Endometrium (tissue), 2 donors: ENCODE measurements around the gene DOCK10.
"Not testable (repeated sequence)": the region's sequence is repeated elsewhere in the genome, so short reads cannot be mapped to it uniquely, and the experiment has no call there.

Experiments
- FAIRE-seq: peaks from 2 replicates; lab custom pipeline; 2012; peaks lifted over from hg19 to GRCh38; lab: Jason Lieb, UNC
- donor health status: control.
- donor health status: control.

DOCK10 gene

GRCh38 chr2:224946895-224947294 lies 95.4 kb downstream of the DOCK10 start:
- no peak for FAIRE-seq

GRCh38 chr2:224944707-224945547 lies 97.3 kb downstream of the DOCK10 start:
- FAIRE-seq, result no peak

GRCh38 chr2:224943601-224944041 lies 98.6 kb downstream of the DOCK10 start:
- FAIRE-seq, result not testable (repeated sequence)

GRCh38 chr2:224941960-224942359 lies 100.3 kb downstream of the DOCK10 start:
- no peak for FAIRE-seq

GRCh38 chr2:224940618-224941017 lies 101.7 kb downstream of the DOCK10 start:
- FAIRE-seq, result no peak

GRCh38 chr2:224938651-224939182 lies 103.6 kb downstream of the DOCK10 start:
- no peak for FAIRE-seq

GRCh38 chr2:224937887-224938286 lies 104.4 kb downstream of the DOCK10 start:
- no peak for FAIRE-seq

- FAIRE-seq, result no peak
These were observed 107.6 kb downstream of the DOCK10 start for GRCh38 chr2:224934526-224935188.

GRCh38 chr2:224933431-224933830 lies 108.8 kb downstream of the DOCK10 start:
- FAIRE-seq, result no peak

- FAIRE-seq, result no peak
These were observed 109.7 kb downstream of the DOCK10 start for GRCh38 chr2:224932522-224932921.

- FAIRE-seq, result no peak
These were observed 110.3 kb downstream of the DOCK10 start for GRCh38 chr2:224931956-224932355.

GRCh38 chr2:224930990-224931389 lies 111.3 kb downstream of the DOCK10 start:
- no peak for FAIRE-seq

GRCh38 chr2:224930124-224930523 lies 112.1 kb downstream of the DOCK10 start:
- no peak for FAIRE-seq

GRCh38 chr2:224929512-224929911 lies 112.8 kb downstream of the DOCK10 start:
- no peak for FAIRE-seq

- FAIRE-seq, result no peak
These were observed 114.6 kb downstream of the DOCK10 start for GRCh38 chr2:224927646-224928173.

GRCh38 chr2:224927011-224927410 lies 115.3 kb downstream of the DOCK10 start:
- FAIRE-seq, result no peak

GRCh38 chr2:224925810-224926100 lies 116.5 kb downstream of the DOCK10 start:
- FAIRE-seq, result no peak

- FAIRE-seq, result no peak
These were observed 117.0 kb downstream of the DOCK10 start for GRCh38 chr2:224925061-224925809.

GRCh38 chr2:224924631-224925030 lies 117.6 kb downstream of the DOCK10 start:
- FAIRE-seq, result no peak

- no peak for FAIRE-seq
These were observed 120.0 kb downstream of the DOCK10 start for GRCh38 chr2:224922142-224922727.

- FAIRE-seq, result no peak
These were observed 122.7 kb downstream of the DOCK10 start for GRCh38 chr2:224919472-224920110.
